GM23248 (cell line): ENCODE data around the gene FEV. TPM values are rescaled to one million over a fixed set of nuclear protein-coding genes. Genes with fewer than 3 reads are reported as not detected.

Experiments used
- DNase-seq: peaks from one replicate; pipeline ENCODE4 v3.0.0-alpha.2; 2015
- H2AFZ ChIP-seq: fragments of 200-600 bp; sonication (generic); 2 replicates; pipeline ENCODE4 v1.6.1; 2016; ENCODE audit warnings: antibody characterized with exemption
- H3F3A ChIP-seq: fragments of 200-600 bp; sonication (generic); 2 replicates; pipeline ENCODE4 v1.6.1; 2016; ENCODE audit warnings: mild to moderate bottlenecking, antibody characterized with exemption, mixed run types; ENCODE audit not compliant: insufficient read depth
- H3K27ac ChIP-seq: fragments of 200-600 bp; sonication (generic); 2 replicates; pipeline ENCODE4 v1.5.1; 2016; ENCODE audit warnings: mild to moderate bottlenecking
- H3K27me3 ChIP-seq: fragments of 200-600 bp; sonication (generic); replicated peaks from 2 replicates; pipeline ENCODE4 v1.6.1; 2016; ENCODE audit warnings: mild to moderate bottlenecking; ENCODE audit not compliant: insufficient read depth
- H3K36me3 ChIP-seq: fragments of 200-600 bp; sonication (generic); 2 replicates; pipeline ENCODE4 v1.6.1; 2016; ENCODE audit warnings: low read depth, mild to moderate bottlenecking
- H3K4me1 ChIP-seq: fragments of 200-600 bp; sonication (generic); 2 replicates; pipeline ENCODE4 v1.6.1; 2016; ENCODE audit warnings: mild to moderate bottlenecking; ENCODE audit not compliant: insufficient read depth
- H3K4me2 ChIP-seq: fragments of 200-600 bp; sonication (generic); one replicate; pipeline ENCODE4 v1.6.1; 2016; ENCODE audit warnings: mild to moderate bottlenecking; ENCODE audit not compliant: unreplicated experiment
- H3K4me3 ChIP-seq: fragments of 200-600 bp; sonication (generic); 2 replicates; pipeline ENCODE4 v1.5.1; 2016; ENCODE audit warnings: mild to moderate bottlenecking
- H3K79me2 ChIP-seq: fragments of 200-600 bp; sonication (generic); 2 replicates; pipeline ENCODE4 v1.6.1; 2016; ENCODE audit warnings: mild to moderate bottlenecking; ENCODE audit not compliant: insufficient read depth
- H3K9ac ChIP-seq: fragments of 200-600 bp; sonication (generic); 2 replicates; pipeline ENCODE4 v1.6.1; 2016; ENCODE audit warnings: mild to moderate bottlenecking
- H3K9me2 ChIP-seq: fragments of 200-600 bp; sonication (generic); 2 replicates; pipeline ENCODE4 v1.6.1; 2016; ENCODE audit warnings: mixed run types, mild to moderate bottlenecking, moderate library complexity; ENCODE audit not compliant: insufficient read depth
- H3K9me3 ChIP-seq: fragments of 200-600 bp; sonication (generic); one replicate; pipeline ENCODE4 v1.6.1; 2017; ENCODE audit warnings: low read depth
- H4K20me1 ChIP-seq: fragments of 200-600 bp; sonication (generic); 2 replicates; pipeline ENCODE4 v1.6.0; 2016; ENCODE audit not compliant: insufficient read depth
- EZH2 ChIP-seq: fragments of 200-600 bp; sonication (generic); IDR thresholded peaks from 2 replicates; pipeline ENCODE4 v1.6.1; 2018; ENCODE audit warnings: antibody characterized with exemption, mild to moderate bottlenecking; ENCODE audit not compliant: insufficient read depth, poor library complexity, severe bottlenecking
- EZH2phosphoT487 ChIP-seq: fragments of 200-600 bp; sonication (generic); IDR thresholded peaks from 2 replicates; pipeline ENCODE4 v1.6.1; 2018; ENCODE audit warnings: antibody characterized with exemption, moderate library complexity, mild to moderate bottlenecking, low read depth; ENCODE audit not compliant: insufficient read depth
- WGBS, 2 experiments: methylation state at CpG; one replicate each; pipeline ENCODE4 v1.1.6; 2015 to 2017; ENCODE audit warnings: low lambda C conversion rate in 2 of 2, low coverage in 1 of 2; ENCODE audit errors: missing lambda C conversion rate in 2 of 2; 5-methylcytosine and 5-hydroxymethylcytosine counted together
- in situ Hi-C: fragments of 300-500 bp; cut with MboI; formaldehyde crosslinking; loops from 2 replicates; pipeline ENCODE4 v1.15.0; 2020
- polyA plus RNA-seq: library from polyadenylated mRNA; unstranded; fragments of >200 nt; fragmentation: Nextera tagmentation; extraction: Ambion mirVana; gene quantifications from 2 replicates; pipeline ENCODE4 v1.2.1, GENCODE V29; 2016
- total RNA-seq: library from RNA; depleted of rRNA; stranded (reverse); fragments of >200 nt; shearing (Covaris generic); gene quantifications from 2 replicates; pipeline ENCODE4 v1.2.3, GENCODE V29; 2014

Gene FEV
- total and polyA plus RNA-seq, 2 experiments from 2014 or later, result not detected

GRCh38 chr2:218964041-218964771 is 20.8 kb downstream of the FEV start:
- no peaks in the 10 kb centered on the region for H3K9me3 ChIP-seq
- DNase-seq, result peak; percentile 75
- WGBS, 2 experiments, result 17 to 27% methylated on average over 5 of the region's 5 CpGs
- H3K9ac ChIP-seq, result no peak overlapping the region
- no peak overlapping the region for H2AFZ ChIP-seq
- in situ Hi-C loops, result no loop called here
- H3K27me3 ChIP-seq, result peaks cover 34% of the 10 kb centered on the region
- no peaks in the 10 kb centered on the region for H3K4me1 ChIP-seq
- no peaks in the 10 kb centered on the region; the same call in 1 of the 2 replicates for H3F3A ChIP-seq
- no peak overlapping the region for H3K4me3 ChIP-seq
- H3K27ac ChIP-seq, result no peak overlapping the region
- H3K9me2 ChIP-seq, result no peaks in the 10 kb centered on the region
- H3K36me3 ChIP-seq, result no peaks in the 10 kb centered on the region
- H3K4me2 ChIP-seq, result no peak overlapping the region
- H4K20me1 ChIP-seq, result no peaks in the 10 kb centered on the region
- no peak for TF ChIP-seq EZH2phosphoT487
- no peaks in the 10 kb centered on the region for H3K79me2 ChIP-seq

DNA sequence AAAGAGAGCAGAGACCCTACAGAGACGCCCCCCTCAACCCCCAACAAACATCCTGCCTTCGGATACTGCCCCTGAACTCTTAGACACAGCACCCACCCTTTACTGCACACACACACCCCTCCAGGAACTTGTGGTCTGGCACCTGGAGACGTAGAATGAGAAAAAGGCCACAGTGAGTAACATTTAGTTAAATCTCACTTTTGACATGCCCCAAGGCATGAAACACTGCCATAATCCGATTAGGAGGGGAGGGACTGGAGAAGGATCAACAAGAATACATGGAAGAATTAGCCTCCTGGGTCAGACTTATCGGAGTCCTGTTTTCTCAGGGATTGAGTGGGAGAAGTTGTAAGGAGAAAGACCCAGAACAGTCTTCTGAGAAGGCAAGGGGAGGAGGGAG is 21.4 kb downstream of the FEV start:
- TF ChIP-seq EZH2phosphoT487 (no peak), EZH2 (no peak)
- no peaks in the 10 kb centered on the region for H3K4me1 ChIP-seq
- in situ Hi-C loops, result no loop called here

DNA sequence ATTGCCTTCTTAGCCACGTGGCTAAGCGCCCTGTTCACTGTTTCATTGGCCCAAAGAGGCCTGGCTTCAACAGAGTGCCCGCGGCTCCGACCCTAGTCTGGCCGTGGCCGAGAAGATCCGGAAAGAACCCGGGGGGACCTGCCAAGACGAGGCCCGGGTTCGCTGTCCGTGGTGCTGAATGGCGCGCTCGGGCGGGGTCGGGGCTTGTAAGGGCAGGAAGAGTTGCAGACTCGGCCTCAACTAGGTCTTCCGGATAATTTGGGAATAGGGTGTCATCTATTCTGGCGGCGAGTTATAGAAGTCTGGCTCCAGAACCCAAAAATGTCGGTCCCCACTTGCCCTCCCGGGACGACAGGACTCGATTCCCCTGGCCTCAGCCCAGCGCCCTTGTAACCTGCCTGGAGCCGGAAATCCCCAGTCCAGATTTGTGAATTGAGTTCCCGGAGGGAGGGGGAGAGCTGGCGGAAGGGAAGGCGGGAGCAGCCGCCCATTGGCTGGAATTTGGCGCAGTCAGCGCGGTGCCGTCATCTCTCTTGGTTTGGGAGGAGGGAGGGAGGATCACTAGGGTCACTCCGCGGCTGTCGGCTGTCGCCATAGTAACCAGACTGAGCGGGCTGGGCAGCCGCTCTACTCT is 22.0 kb downstream of the FEV start:
- H3K9me3 ChIP-seq, result no peaks in the 10 kb centered on the region
- no peak overlapping the region for H3K4me3 ChIP-seq
- no peaks in the 10 kb centered on the region for H4K20me1 ChIP-seq
- no peak overlapping the region for H2AFZ ChIP-seq
- H3K79me2 ChIP-seq, result no peaks in the 10 kb centered on the region
- no peak overlapping the region for H3K4me2 ChIP-seq
- TF ChIP-seq EZH2phosphoT487 (no peak), EZH2 (no peak)
- H3K9me2 ChIP-seq, result no peaks in the 10 kb centered on the region
- no peak overlapping the region for H3K27ac ChIP-seq
- H3F3A ChIP-seq, result no peaks in the 10 kb centered on the region; the same call in 1 of the 2 replicates
- WGBS, 2 experiments, result 3 to 5% methylated on average over 42 of the region's 42 CpGs
- in situ Hi-C loops, result no loop called here
- peak; percentile 58 for DNase-seq
- no peaks in the 10 kb centered on the region for H3K36me3 ChIP-seq
- peaks cover 39% of the 10 kb centered on the region for H3K27me3 ChIP-seq
- no peaks in the 10 kb centered on the region for H3K4me1 ChIP-seq
- no peak overlapping the region for H3K9ac ChIP-seq

More for the DNA sequence above, 21.4 kb downstream of the FEV start:
- no peak for DNase-seq
- Histone ChIP-seq H2AFZ (no peak overlapping the region), H3K27ac (no peak overlapping the region), H3K27me3 (peaks cover 39% of the 10 kb centered on the region), H4K20me1 (no peaks in the 10 kb centered on the region), H3K4me3 (no peak overlapping the region), H3K9ac (no peak overlapping the region), H3F3A (no peaks in the 10 kb centered on the region; the same call in 1 of the 2 replicates), H3K9me3 (no peaks in the 10 kb centered on the region), H3K9me2 (no peaks in the 10 kb centered on the region), H3K4me2 (no peak overlapping the region), H3K79me2 (no peaks in the 10 kb centered on the region), H3K36me3 (no peaks in the 10 kb centered on the region)
- 24 to 30% methylated on average over 5 of the region's 5 CpGs for WGBS, 2 experiments

DNA sequence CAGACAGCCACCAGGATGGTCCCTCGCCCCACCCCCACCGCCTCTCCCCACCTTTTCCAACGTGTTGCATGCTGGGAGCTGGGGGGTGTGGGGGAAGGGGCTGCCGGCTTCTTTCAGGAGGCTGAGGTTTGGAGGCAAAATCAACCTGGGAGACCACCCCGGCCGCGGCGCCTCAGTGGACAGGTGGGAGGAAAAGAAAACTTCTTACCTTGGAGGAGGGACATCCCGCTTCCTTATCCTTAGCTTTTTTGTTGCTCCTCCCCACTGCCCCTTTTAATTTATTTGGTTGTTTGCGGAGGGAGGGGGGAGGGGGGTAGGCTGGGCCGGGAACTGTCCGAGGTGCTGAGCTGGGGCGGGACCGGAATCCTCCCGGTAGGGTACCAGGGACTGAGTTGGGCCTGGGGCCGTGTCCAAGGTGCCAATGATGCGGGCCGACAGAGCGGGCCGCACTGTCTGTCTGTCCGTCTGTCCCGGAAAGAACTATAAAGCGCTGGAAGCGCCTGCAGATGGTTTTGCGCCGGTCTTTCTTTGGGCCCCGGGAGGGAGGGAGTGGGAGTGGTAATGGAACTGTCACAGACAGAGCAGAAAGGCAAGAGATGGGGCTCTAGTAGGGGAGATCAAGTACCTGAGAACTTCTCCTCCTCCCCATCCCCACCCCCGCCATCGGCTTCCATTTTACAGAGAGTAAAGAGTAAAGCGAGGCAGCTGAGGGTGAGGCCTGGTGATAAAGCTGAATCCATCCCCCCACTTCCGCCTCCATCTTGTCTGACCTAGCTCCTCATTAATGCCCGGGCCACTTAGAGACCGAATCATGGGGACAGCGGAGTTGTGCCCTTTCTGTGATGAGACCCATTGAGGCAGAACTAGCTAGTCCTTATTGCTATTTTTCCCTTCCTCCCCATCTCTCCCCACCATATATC is 23.1 kb downstream of the FEV start:
- Histone ChIP-seq H3K79me2 (no peaks in the 10 kb centered on the region), H3F3A (no peaks in the 10 kb centered on the region; the same call in 1 of the 2 replicates), H2AFZ (no peak overlapping the region), H3K27me3 (peaks cover 39% of the 10 kb centered on the region), H3K4me3 (no peak overlapping the region), H3K4me2 (no peak overlapping the region), H4K20me1 (no peaks in the 10 kb centered on the region), H3K9me2 (no peaks in the 10 kb centered on the region), H3K9ac (no peak overlapping the region), H3K9me3 (no peaks in the 10 kb centered on the region), H3K4me1 (no peaks in the 10 kb centered on the region), H3K36me3 (no peaks in the 10 kb centered on the region), H3K27ac (no peak overlapping the region)
- in situ Hi-C loops, result no loop called here
- DNase-seq, result no peak
- 5 to 8% methylated on average over 28 to 34 of the region's 34 CpGs for WGBS, 2 experiments
- TF ChIP-seq EZH2phosphoT487, result no peak
- no peak for TF ChIP-seq EZH2
